ENCODE results near the gene FGGY. TPM values are rescaled to one million over a fixed set of nuclear protein-coding genes. Genes with fewer than 3 reads are reported as not detected.

FGGY gene
- total and polyA plus RNA-seq, 4 donors = 16.0 to 67.0 (median 43.4) TPM

DNA sequence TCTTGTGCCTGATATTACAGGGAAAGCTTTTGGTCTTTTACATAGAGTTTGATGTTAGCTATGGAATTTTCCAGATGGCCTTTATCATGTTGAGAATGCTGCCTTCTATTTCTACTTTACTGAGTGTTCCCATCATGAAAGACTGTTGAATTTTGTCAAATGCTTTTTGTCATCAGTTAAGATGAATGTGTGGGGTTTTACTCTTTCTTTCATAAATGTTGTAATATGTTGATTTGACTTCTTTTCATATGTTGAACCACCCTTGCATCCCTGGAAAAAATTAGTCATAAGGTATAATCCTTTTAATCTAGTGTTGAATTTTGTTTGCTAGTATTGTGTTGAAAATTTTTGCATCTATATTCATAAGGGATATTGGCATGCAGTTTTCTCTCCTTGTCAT is 501.7 kb downstream of the FGGY start:
- no peaks in the 10 kb centered on the region for H3K27me3 ChIP-seq (ENCODE audit: control insufficient read depth in 4 of 4, insufficient read depth in 4 of 4, low read length in 3 of 4)
- TF ChIP-seq HNF4G (IDR thresholded peaks at IDR 0.05) (no peak), YY1 (IDR thresholded peaks at IDR 0.05) (no peak), EGR1 (IDR thresholded peaks at IDR 0.05; ENCODE audit: low read depth in 2 of 2) (no peak), ATF3 (IDR thresholded peaks at IDR 0.05) (no peak), RAD21 (IDR thresholded peaks at IDR 0.05) (no peak), TAF1 (conservative IDR thresholded peaks at IDR 0.05) (no peak), RXRA (IDR thresholded peaks at IDR 0.05) (no peak), JUND (IDR thresholded peaks at IDR 0.05) (no peak), GABPA (IDR thresholded peaks at IDR 0.05 in 1 of 2, conservative IDR thresholded peaks at IDR 0.05 in 1 of 2) (no peak), FOXA2 (IDR thresholded peaks at IDR 0.05) (no peak), HNF4A (conservative IDR thresholded peaks at IDR 0.05) (no peak), REST (IDR thresholded peaks at IDR 0.05) (no peak)
- TF ChIP-seq, protein P1, sequence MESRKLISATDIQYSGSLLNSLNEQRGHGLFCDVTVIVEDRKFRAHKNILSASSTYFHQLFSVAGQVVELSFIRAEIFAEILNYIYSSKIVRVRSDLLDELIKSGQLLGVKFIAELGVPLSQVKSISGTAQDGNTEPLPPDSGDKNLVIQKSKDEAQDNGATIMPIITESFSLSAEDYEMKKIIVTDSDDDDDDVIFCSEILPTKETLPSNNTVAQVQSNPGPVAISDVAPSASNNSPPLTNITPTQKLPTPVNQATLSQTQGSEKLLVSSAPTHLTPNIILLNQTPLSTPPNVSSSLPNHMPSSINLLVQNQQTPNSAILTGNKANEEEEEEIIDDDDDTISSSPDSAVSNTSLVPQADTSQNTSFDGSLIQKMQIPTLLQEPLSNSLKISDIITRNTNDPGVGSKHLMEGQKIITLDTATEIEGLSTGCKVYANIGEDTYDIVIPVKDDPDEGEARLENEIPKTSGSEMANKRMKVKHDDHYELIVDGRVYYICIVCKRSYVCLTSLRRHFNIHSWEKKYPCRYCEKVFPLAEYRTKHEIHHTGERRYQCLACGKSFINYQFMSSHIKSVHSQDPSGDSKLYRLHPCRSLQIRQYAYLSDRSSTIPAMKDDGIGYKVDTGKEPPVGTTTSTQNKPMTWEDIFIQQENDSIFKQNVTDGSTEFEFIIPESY (IDR thresholded peaks at IDR 0.05) = no peak
- TF ChIP-seq, protein P2, sequence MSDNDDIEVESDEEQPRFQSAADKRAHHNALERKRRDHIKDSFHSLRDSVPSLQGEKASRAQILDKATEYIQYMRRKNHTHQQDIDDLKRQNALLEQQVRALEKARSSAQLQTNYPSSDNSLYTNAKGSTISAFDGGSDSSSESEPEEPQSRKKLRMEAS (IDR thresholded peaks at IDR 0.05) = no peak
- H3K27ac ChIP-seq (ENCODE audit: low read depth in 1 of 2, low read length in 2 of 2) = no peak overlapping the region
- H3K36me3 ChIP-seq (ENCODE audit: control insufficient read depth in 4 of 4, insufficient read depth in 3 of 4, low read depth in 1 of 4, low read length in 3 of 4) = no peaks in the 10 kb centered on the region
- H3K4me3 ChIP-seq (ENCODE audit: low read depth in 1 of 3, low read length in 3 of 3) = no peak overlapping the region
- no peak for DNase-seq (ENCODE audit: low spot score)
- H3K9ac ChIP-seq (ENCODE audit: low read depth in 1 of 2, low read length in 2 of 2) = no peak overlapping the region
- no peaks in the 10 kb centered on the region for H3K4me1 ChIP-seq (ENCODE audit: control insufficient read depth in 4 of 4, insufficient read depth in 4 of 4, low read length in 3 of 4)
- H3K9me3 ChIP-seq (ENCODE audit: control insufficient read depth in 4 of 4, low read length in 3 of 4) = no peaks in the 10 kb centered on the region

DNA sequence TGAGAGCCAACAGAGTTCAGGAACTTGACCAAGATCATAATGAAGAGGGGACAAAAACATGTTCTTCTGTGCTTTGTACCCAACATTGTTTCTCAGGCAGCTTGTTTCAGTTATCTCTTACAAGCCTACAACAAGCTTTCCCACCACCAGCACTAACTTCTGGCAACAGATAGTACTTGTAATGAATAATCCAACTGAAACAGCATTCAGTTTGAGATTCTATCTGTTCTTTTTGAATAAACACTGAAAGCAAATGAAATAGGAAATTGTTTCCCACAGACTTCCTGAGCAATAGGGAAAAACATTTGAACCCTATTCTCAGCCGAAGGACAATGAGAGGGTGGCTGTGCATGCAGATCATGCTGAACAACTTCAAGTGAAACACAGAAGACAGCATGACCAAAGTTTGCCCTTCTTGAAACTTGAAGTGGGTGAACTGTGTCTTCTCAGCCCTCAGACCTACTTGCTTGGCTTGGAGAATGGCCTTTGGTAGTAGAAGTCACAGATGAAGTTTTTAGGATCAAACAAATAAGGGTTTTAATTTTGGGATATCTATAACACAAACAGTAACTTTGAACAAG is 506.7 kb downstream of the FGGY start:
- Histone ChIP-seq H3K27me3 (ENCODE audit: control insufficient read depth in 4 of 4, insufficient read depth in 4 of 4, low read length in 3 of 4) (no peaks in the 10 kb centered on the region), H3K36me3 (ENCODE audit: control insufficient read depth in 4 of 4, insufficient read depth in 3 of 4, low read depth in 1 of 4, low read length in 3 of 4) (no peaks in the 10 kb centered on the region), H3K4me1 (ENCODE audit: control insufficient read depth in 4 of 4, insufficient read depth in 4 of 4, low read length in 3 of 4) (no peaks in the 10 kb centered on the region), H3K9ac (ENCODE audit: low read depth in 1 of 2, low read length in 2 of 2) (no peak overlapping the region), H3K4me3 (ENCODE audit: low read depth in 1 of 3, low read length in 3 of 3) (no peak overlapping the region), H3K27ac (ENCODE audit: low read depth in 1 of 2, low read length in 2 of 2) (no peak overlapping the region), H3K9me3 (ENCODE audit: control insufficient read depth in 4 of 4, low read length in 3 of 4) (no peaks in the 10 kb centered on the region)
- DNase-seq (ENCODE audit: low spot score) = no peak
- WGBS = 81% methylated on average over 1 of the region's 1 CpG
- TF ChIP-seq TAF1 (conservative IDR thresholded peaks at IDR 0.05) (no peak), SP1 (IDR thresholded peaks at IDR 0.05) (no peak), RXRA (IDR thresholded peaks at IDR 0.05) (no peak), YY1 (IDR thresholded peaks at IDR 0.05) (no peak), REST (IDR thresholded peaks at IDR 0.05) (no peak), FOXA2 (IDR thresholded peaks at IDR 0.05) (no peak), ATF3 (IDR thresholded peaks at IDR 0.05) (no peak), EGR1 (IDR thresholded peaks at IDR 0.05; ENCODE audit: low read depth in 2 of 2) (no peak), RAD21 (IDR thresholded peaks at IDR 0.05) (no peak)
- TF ChIP-seq, protein P2 (IDR thresholded peaks at IDR 0.05) = no peak
- TF ChIP-seq, protein P1 (IDR thresholded peaks at IDR 0.05) = no peak
- TF ChIP-seq, protein P3, sequence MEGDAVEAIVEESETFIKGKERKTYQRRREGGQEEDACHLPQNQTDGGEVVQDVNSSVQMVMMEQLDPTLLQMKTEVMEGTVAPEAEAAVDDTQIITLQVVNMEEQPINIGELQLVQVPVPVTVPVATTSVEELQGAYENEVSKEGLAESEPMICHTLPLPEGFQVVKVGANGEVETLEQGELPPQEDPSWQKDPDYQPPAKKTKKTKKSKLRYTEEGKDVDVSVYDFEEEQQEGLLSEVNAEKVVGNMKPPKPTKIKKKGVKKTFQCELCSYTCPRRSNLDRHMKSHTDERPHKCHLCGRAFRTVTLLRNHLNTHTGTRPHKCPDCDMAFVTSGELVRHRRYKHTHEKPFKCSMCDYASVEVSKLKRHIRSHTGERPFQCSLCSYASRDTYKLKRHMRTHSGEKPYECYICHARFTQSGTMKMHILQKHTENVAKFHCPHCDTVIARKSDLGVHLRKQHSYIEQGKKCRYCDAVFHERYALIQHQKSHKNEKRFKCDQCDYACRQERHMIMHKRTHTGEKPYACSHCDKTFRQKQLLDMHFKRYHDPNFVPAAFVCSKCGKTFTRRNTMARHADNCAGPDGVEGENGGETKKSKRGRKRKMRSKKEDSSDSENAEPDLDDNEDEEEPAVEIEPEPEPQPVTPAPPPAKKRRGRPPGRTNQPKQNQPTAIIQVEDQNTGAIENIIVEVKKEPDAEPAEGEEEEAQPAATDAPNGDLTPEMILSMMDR (IDR thresholded peaks at IDR 0.05; ENCODE audit: low read depth, low read length, missing input control) = no peak

Data from liver (tissue), 9 donors.